Measurements from ENCODE around the gene KCNK5. TPM values are rescaled to one million over a fixed set of nuclear protein-coding genes. Genes with fewer than 3 reads are reported as not detected.
A peak's percentile ranks its signal among the peaks of the same experiment; 100 is the strongest.

The KCNK5 gene
- total and polyA plus RNA-seq, 9 of the 15 experiments (the other 6 are each of a cell fraction or from before 2014, with no cell fraction given): 1.5 to 45.8 (median 25.8) TPM

DNA sequence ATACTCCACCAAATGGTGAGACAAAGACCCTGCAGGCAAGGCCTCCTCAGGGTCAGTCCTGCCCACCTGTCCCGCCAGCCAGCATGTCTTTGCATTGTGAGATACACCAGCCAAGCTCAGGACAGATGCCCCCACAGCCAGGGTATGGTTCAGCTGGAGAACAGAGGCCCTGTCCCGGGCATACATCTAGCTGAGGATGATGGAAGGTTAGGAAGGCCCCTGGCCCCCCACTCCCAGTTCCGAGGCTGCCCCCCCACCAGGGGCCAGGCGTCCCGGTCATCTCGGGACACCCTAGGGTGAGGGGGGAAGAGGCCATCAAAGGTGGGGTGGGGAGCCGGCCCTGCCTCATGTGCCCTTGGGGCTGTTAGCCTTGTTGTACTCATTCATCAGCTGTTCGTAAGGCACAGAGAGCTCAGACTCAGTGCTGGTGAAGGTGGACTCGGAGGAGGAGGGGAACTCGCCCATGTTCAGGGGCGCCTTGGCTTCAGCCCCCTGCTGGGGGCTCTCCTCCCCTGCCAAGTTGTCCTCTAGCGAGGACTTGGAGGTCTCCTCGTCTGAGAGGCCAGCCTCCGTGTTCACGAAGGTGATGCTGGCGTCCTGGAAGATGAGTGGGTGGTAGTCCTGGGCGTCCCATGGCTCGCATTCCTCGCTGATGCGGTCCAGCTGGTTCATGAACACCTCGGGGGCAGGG lies 38.6 kb downstream of the KCNK5 start:
- intact Hi-C loops (cut with micrococcal nuclease): no loop called here
- ATAC-seq: no peak

More for the DNA sequence above, 38.6 kb downstream of the KCNK5 start:
- no peak overlapping the region for H3K4me2 ChIP-seq (ENCODE audit: insufficient read depth, low read length)
- H2AFZ ChIP-seq (ENCODE audit: low read depth, low read length): no peak overlapping the region
- no peaks in the 10 kb centered on the region for H3K9me3 ChIP-seq (replicated peaks; ENCODE audit: control insufficient read depth, insufficient read depth, low read depth, low read length)
- no peak overlapping the region for H3K27ac ChIP-seq (ENCODE audit: extremely low read depth, low read depth, low read length)
- DNase-seq (ENCODE audit: extremely low read depth in 1 of 4, low spot score in 3 of 4) (peak in 1 of 4 experiments; percentile 17), FAIRE-seq (no peak)
- BruUV-seq (replicated peaks): no TSS peak
- TF ChIP-seq POLR2G (IDR thresholded peaks at IDR 0.05; ENCODE audit: low read depth, low read length) (peak; percentile 17), ZNF830 (CRISPR knock-in tag; IDR thresholded peaks at IDR 0.05) (no peak)
- TF ChIP-seq, protein P1, sequence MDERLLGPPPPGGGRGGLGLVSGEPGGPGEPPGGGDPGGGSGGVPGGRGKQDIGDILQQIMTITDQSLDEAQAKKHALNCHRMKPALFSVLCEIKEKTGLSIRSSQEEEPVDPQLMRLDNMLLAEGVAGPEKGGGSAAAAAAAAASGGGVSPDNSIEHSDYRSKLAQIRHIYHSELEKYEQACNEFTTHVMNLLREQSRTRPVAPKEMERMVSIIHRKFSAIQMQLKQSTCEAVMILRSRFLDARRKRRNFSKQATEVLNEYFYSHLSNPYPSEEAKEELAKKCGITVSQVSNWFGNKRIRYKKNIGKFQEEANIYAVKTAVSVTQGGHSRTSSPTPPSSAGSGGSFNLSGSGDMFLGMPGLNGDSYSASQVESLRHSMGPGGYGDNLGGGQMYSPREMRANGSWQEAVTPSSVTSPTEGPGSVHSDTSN (CRISPR knock-in tag; IDR thresholded peaks at IDR 0.05; ENCODE audit: low read depth): no peak
- TF ChIP-seq, protein P1 (tag; conservative IDR thresholded peaks at IDR 0.05; ENCODE audit: low read depth): no peak
- in situ Hi-C loops (cut with MboI): no loop called here
- peaks cover 49% of the 10 kb centered on the region for H4K20me1 ChIP-seq (replicated peaks; ENCODE audit: control insufficient read depth, insufficient read depth, low read length)
- H3K9me1 ChIP-seq (ENCODE audit: control insufficient read depth, insufficient read depth, low read length): peaks cover 32% of the 10 kb centered on the region
- H3K79me2 ChIP-seq (ENCODE audit: control insufficient read depth, insufficient read depth, low read length): peaks cover 55% of the 10 kb centered on the region
- peaks cover 93% of the 10 kb centered on the region for H3K36me3 ChIP-seq (ENCODE audit: control insufficient read depth, insufficient read depth, low read length)
- peak overlapping the region in 1 of 2 experiments; percentile 81; a peak in 2 of 4 replicates for H3K9ac ChIP-seq (ENCODE audit: insufficient read depth in 1 of 2, low read depth in 2 of 2, low read length in 2 of 2)
- H3K27me3 ChIP-seq (ENCODE audit: control insufficient read depth in 2 of 2, insufficient read depth in 2 of 2, low read length in 2 of 2): no peaks in the 10 kb centered on the region
- POLR2A ChIA-PET: interaction anchor here (0.5 to 1.3 kb wide), 5 partner anchors 9 to 1696 kb away, joined by 3 to 5 read pairs (median 3); no protein-coding TSS in a partner anchor
- 93% methylated on average over 11 of the region's 21 CpGs for WGBS (ENCODE audit: insufficient coverage, low coverage, missing lambda C conversion rate)
- H3K4me3 ChIP-seq: no peak overlapping the region
- peaks cover 48 to 50% of the 10 kb centered on the region in 2 experiments for H3K4me1 ChIP-seq (replicated peaks in 1 of 2; ENCODE audit: control insufficient read depth in 2 of 2, insufficient read depth in 2 of 2, low read length in 2 of 2)
- CTCF ChIA-PET (ENCODE audit: low intra/inter-chr PET ratio): no interaction called here
